NCI-H1048 (cell line): ENCODE data around the gene RNF224.
"Not testable (repeated sequence)": the region's sequence is repeated elsewhere in the genome, so short reads cannot be mapped to it uniquely, and the experiment has no call there.

Experiments used
- DNase-seq: peaks from one replicate; lab custom pipeline; 2025; lab: John Stamatoyannopoulos, UW

Gene RNF224

DNA sequence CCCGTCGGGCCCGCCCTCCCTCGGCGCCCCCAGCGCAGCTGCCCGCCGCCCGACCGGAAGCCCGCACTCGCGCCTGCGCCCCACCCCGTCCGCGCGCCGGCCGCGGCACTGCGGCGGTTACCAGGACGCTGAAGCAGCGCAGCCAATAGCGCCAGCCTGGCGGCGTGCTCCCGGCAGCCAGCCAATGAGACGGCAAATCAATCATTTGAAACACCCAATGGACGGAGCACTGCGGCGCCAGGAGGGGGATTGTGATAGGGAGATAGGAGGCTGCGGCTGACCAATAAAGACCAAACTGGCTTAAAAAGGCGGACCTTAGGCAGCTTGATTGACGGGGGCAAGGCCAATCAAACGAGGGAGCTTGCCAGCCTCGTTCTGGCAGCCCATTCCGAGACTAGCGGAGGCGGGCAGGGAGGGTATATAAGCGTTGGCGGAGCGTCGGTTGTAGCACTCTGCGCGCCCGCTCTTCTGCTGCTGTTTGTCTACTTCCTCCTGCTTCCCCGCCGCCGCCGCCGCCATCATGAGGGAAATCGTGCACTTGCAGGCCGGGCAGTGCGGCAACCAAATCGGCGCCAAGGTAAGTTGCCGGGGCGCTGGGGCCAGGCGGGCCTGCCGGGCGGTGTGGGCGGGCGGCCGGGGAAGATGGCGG, 13.7 kb downstream of the RNF224 start, which contains the start of gene TUBB4B:
Gene TUBB4B (plus strand): TSS at position 447 of the 649 bp plus-strand sequence. CDS start 74 bp downstream, at position 521.
- DNase-seq: peak; percentile 99

DNA sequence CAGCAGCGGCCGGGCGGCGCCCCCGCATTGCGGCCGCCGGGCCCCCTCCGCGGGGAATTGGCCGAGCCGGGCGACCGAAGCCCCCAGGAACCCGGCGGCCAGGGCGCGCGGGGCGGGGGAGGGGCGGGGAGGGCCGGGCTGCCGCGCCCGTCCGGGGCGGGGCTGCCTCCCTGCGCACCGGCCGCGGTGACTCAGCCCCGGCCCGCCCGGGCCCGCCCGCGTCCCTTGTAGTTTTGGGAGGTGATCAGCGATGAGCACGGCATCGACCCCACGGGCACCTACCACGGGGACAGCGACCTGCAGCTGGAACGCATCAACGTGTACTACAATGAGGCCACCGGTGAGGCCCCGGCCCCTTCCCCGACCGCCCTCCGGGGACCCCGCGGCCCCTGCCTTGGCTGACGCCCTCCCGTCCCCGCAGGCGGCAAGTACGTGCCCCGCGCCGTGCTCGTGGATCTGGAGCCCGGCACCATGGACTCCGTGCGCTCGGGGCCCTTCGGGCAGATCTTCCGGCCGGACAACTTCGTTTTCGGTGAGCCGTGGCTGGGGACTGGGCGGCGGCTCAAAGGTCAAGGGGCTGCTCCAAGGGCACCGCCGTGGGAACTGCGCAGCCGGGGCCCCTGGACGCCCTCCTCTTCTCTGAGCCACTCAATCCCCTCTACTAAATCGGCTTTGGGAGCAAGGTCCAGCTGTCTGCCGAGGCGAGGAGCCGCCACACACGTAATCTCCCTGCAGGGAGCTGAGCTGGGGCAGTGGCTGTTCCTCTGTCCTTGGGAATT, 14.4 kb downstream of the RNF224 start:
- DNase-seq: no peak

- no peak for DNase-seq
These were observed 15.2 kb downstream of the RNF224 start for GRCh38 chr9:137242269-137243203.

DNA sequence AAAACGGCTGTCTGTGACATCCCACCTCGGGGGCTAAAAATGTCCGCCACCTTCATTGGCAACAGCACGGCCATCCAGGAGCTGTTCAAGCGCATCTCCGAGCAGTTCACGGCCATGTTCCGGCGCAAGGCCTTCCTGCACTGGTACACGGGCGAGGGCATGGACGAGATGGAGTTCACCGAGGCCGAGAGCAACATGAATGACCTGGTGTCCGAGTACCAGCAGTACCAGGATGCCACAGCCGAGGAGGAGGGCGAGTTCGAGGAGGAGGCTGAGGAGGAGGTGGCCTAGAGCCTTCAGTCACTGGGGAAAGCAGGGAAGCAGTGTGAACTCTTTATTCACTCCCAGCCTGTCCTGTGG, 15.9 kb downstream of the RNF224 start:
- not testable (repeated sequence) for DNase-seq

DNA sequence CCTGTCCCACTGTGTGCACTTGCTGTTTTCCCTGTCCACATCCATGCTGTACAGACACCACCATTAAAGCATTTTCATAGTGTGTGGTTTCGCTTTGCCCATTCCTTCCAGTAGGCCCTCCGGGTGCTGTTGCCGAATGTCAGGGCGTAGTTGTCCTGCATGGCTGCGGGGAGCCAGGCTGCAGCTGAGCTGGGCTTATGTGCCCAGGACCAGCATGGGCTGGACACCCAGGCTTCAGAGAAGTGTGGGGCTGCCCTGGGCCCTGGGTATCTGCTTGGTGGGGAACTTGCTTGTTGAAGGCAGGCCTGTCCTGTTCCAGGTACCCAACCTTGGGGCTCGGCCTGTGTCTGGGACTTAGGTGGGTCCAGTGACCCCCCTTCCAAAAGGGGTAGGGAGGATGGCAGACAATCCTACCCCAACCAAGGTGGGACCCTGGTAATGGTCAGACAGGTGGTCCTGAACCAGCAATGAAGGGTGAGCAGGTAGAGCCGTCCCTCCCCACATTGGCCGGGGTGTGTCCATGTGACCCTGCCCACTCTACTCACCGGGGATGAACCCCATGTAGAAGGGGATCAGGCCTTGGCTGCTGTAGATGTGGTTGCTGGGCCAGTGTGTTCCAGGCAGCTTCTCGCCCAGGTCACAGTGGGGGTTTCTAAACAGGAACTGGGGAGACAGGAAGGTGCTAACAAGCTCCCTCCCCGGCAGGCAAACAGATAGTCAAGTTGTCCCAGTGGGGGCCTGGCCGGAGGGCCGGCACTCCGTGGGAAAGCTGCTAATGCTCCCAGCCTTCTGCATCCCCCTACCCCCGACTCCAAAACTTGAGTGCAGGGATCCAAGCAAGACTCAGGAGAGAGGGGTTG, 16.6 kb downstream of the RNF224 start:
- DNase-seq: no peak

DNA sequence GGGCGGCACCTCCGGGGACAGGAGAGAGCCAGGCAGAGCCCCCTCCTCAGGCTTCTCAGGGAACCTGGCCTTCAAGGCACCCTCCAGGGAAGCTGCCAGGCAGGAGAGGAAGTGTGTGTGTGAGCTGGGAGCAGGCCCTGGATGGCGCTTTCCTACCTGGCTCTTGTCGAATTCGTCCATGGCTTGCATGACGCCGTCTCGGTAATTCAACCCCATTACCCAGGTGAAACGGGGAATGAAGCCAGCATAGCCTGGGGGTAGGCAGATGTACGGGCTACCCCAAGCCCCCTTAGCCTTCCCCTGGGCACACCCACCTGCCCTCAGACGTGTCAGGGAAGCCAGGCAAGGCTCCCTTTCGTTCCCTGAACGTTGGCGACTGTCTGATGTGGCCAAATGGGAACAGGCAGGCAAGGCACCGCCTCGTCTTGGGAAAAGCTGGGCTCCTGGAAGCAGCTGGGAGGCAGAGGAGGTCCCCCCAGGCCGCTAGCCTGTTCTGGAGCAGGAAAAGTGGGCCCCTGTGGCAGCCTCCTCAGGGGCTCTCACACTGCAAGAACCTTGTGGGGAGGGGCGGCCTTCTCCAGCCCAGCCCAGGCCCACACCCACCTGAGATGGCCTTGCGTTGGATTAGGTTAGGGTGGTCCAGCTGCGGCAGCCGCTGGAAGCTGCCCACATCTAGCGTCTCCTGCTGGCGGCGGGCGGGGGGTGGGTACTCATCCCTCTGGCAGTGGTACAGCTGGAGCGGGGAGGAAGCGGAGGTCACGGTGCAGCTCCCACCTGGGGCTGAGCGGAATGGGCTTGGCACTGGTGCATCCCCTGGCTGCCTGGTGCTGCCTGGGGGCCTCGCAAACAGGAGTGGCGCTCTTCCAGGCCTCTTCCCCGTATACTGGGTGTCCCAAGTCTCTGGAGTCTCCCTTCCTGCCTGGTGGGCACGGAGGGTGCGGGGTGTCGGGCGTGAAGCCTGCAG, 17.5 kb downstream of the RNF224 start:
- no peak for DNase-seq

- no peak for DNase-seq
These were observed 18.4 kb downstream of the RNF224 start for GRCh38 chr9:137245450-137246421.

- no peak for DNase-seq
These were observed 20.0 kb downstream of the RNF224 start for GRCh38 chr9:137247135-137247915.

DNA sequence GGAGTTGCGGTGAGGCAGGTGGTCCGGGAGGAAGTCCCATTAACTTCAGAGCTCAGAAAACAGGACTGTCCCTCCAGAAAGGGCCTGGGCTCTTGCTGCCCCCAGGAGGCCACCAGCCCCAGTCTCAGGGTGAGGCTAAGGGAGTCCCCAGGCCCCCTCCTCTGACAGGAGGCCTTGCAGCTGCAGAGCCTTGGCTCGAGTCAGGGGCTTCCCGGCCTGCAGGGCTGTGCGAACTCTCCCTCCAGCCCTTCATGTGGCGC, 20.5 kb downstream of the RNF224 start:
- DNase-seq: no peak

- DNase-seq: no peak
These were observed 23.3 kb downstream of the RNF224 start for GRCh38 chr9:137250329-137251193.

DNA sequence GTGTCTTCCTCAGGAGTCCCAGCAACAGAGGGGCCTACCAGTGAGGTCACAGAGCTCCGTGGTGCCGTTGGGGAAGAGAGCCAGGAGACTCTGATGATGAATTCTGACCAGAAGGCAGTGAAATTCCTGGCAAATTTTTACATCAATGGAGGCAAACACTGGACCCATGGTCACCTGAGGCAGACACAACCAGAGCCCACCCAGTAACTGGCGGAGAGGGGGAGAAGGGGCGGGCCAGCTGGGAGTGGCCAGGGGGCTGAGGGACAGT, 23.8 kb downstream of the RNF224 start, which contains the start of gene STPG3:
Gene STPG3 (plus strand): TSS at position 93 of the 268 bp plus-strand sequence. CDS start 1 bp downstream, at position 94.
- DNase-seq: no peak

DNA sequence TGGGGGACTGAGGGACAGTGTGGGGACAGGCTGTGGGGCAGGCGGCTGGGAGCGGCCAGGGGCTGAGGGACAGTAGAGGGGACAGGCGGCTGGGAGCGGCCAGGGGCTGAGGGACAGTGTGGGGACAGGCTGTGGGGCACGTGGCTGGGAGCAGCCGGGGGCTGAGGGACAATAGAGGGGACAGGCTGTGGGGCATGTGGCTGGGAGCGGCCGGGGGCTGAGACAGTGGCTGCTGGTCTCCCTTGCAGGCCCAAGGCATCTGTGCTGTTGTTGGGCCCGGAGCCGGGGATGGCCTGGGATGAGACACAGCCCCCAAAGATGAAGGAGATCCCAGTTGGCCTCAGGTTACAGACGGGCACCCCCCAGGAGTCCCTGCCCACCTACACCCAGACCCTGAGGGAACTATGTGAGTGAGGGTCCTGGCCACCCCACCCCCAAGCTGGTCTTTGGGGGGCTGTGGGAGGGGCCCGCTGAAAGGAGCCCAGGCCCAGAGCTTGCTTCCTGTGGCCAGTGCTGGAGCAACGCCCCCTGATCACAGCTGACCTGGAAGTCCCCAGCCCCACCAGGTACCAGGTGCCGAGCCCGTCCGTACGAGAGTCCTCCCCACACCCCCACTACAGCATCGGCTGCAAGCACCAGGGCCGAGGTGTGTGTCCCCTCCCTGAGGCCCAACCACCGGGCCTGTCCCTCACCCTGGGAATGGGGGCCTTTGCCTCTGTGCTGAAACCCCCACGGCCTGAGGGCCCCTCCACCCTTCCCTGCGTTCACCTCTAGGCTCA, 24.4 kb downstream of the RNF224 start:
- DNase-seq: no peak

GRCh38 chr9:137252555-137253506, 25.5 kb downstream of the RNF224 start:
- no peak for DNase-seq

DNA sequence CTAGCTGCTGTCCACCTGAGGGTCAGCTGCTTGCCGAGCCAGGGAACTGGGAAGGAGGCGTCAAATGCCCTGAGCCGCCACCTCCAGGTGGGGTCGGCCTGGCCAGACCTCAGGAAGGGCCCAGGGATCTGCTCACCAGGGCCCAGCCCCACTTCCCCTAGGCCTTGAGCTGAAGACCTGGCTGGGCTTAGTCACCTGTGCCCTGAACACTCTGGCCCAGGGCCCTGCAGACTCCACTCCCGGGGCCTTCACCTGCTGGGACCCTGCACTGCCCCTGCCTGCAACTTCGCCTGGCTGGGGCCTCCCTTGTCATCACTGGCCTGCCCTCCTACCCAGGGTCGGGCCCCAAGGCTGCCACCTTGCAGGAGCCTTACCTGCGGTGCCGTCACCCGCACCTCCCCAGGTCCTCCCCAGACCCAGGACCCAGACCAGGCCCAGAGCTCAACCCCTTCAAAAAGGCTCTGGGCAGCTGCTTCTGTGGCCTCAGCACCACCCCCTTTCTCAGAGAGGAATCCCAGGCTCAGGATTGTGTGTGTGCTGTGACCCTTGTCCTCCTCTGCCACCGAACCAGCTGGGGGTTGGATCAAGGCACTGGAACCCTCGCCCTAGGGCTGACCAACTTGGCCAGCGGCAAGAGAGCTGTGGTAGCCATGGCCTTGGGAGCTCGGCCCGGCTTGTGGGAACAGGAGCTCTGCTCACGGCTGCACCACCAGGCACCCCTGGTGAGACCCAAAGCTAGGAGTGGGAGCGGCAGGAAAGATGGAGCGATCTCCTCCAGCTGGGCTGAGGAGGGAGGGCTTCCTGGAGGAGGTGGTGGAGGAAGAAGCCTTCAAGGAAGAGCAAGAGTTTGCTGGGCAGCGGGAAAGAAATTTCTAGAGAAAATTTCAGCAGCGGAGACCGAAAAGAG, 26.7 kb downstream of the RNF224 start:
- no peak for DNase-seq
